SK-N-SH (cell line): Measurements from ENCODE around the gene KLHL41. TPM values are rescaled to one million over a fixed set of nuclear protein-coding genes. Genes with fewer than 3 reads are reported as not detected.

Source experiments
- CTCF ChIA-PET: fragments of 300-600, 350-600 bp; formaldehyde crosslinking; extraction: SDS; loops from one replicate; lab custom pipeline; 2021; lab: Yijun Ruan, JAX
- POLR2A ChIA-PET: fragments of 350-600 bp; sonication (Branson Sonifier 250); formaldehyde crosslinking; extraction: SDS; loops from one replicate; lab custom pipeline; 2020; ENCODE audit warnings: antibody characterized with exemption, inconsistent platforms; lab: Yijun Ruan, JAX
- DNase-seq: peaks from one replicate; pipeline ENCODE4 v3.0.0; 2012
- H2AFZ ChIP-seq: fragments of 200-600 bp; sonication (generic); 2 replicates; pipeline ENCODE4 v1.8.1; 2016; ENCODE audit warnings: antibody characterized with exemption, mild to moderate bottlenecking, low read depth
- H3F3A ChIP-seq: fragments of 200-600 bp; sonication (generic); replicated peaks from 2 replicates; pipeline ENCODE3; 2016; ENCODE audit warnings: antibody characterized with exemption, mild to moderate bottlenecking; ENCODE audit not compliant: insufficient read depth
- H3K27ac ChIP-seq, 2 experiments: fragments of 200-500 bp in 1 of 2; fragments of 200-600 bp in 1 of 2; sonication (Bioruptor generic) in 1 of 2; sonication (generic), shearing (Covaris generic) in 1 of 2; 2 replicates each; pipeline versions ENCODE4 v1.5.1 to v1.6.1; 2014 to 2016; ENCODE audit warnings: low read depth in 2 of 2, inconsistent platforms in 1 of 2, low read length in 1 of 2, mild to moderate bottlenecking in 1 of 2, mixed read lengths in 1 of 2
- H3K27me3 ChIP-seq: fragments of 200-600 bp; sonication (generic), shearing (Covaris generic); 2 replicates; pipeline ENCODE4 v1.6.1; 2016; ENCODE audit warnings: mixed run types; ENCODE audit not compliant: insufficient read depth
- H3K36me3 ChIP-seq, 2 experiments: fragments of 200-500 bp in 1 of 2; fragments of 200-600 bp in 1 of 2; sonication (Bioruptor generic) in 1 of 2; sonication (generic) in 1 of 2; replicated peaks in 1 of 2; 2 replicates each; pipeline versions ENCODE3 to v1.5.1; 2014 to 2016; ENCODE audit warnings: low read length in 1 of 2, mild to moderate bottlenecking in 1 of 2; ENCODE audit not compliant: insufficient read depth in 2 of 2, control insufficient read depth in 1 of 2
- H3K4me1 ChIP-seq, 2 experiments: fragments of 200-500 bp in 1 of 2; fragments of 200-600 bp in 1 of 2; sonication (Bioruptor generic) in 1 of 2; sonication (generic), shearing (Covaris generic) in 1 of 2; 2 replicates each; pipeline versions ENCODE4 v1.5.1 to v1.6.1; 2014 to 2016; ENCODE audit warnings: low read depth in 1 of 2, low read length in 1 of 2, mixed run types in 1 of 2; ENCODE audit not compliant: insufficient read depth in 2 of 2, control insufficient read depth in 1 of 2
- H3K4me2 ChIP-seq: fragments of 200-600 bp; sonication (generic), shearing (Covaris generic); 2 replicates; pipeline ENCODE4 v1.6.1; 2017; ENCODE audit warnings: mixed run types
- H3K4me3 ChIP-seq, 2 experiments: fragments of 200-500 bp in 1 of 2; fragments of 200-600 bp in 1 of 2; sonication (Bioruptor generic) in 1 of 2; sonication (generic), shearing (Covaris generic) in 1 of 2; 2 replicates each; pipeline versions ENCODE4 v1.5.1 to v1.8.1; 2014 to 2016; ENCODE audit warnings: low read depth in 2 of 2, inconsistent platforms in 1 of 2, low read length in 1 of 2, mild to moderate bottlenecking in 1 of 2, mixed read lengths in 1 of 2, moderate library complexity in 1 of 2
- H3K79me2 ChIP-seq: fragments of 200-600 bp; sonication (generic); 2 replicates; pipeline ENCODE4 v1.8.1; 2017; ENCODE audit warnings: mild to moderate bottlenecking; ENCODE audit not compliant: insufficient read depth
- H3K9ac ChIP-seq: fragments of 200-600 bp; sonication (generic); 2 replicates; pipeline ENCODE4 v1.6.1; 2017; ENCODE audit warnings: mixed run types
- H3K9me2 ChIP-seq: fragments of 200-600 bp; sonication (generic); 2 replicates; pipeline ENCODE4 v1.6.1; 2017; ENCODE audit warnings: mixed run types
- H3K9me3 ChIP-seq: fragments of 200-600 bp; sonication (generic); 2 replicates; pipeline ENCODE4 v1.6.1; 2017; ENCODE audit warnings: mixed run types, mild to moderate bottlenecking, moderate library complexity
- H4K20me1 ChIP-seq: fragments of 200-600 bp; sonication (generic); 2 replicates; pipeline ENCODE4 v1.6.1; 2017; ENCODE audit warnings: mild to moderate bottlenecking, mixed run types; ENCODE audit not compliant: insufficient read depth
- CHD2 ChIP-seq: fragments of 150-350 bp; IDR thresholded peaks from 2 replicates; pipeline ENCODE4 v1.6.1; 2018; ENCODE audit warnings: low read length; ENCODE audit not compliant: partially characterized antibody
- ELF1 ChIP-seq: IDR thresholded peaks from 2 replicates; pipeline ENCODE4 v1.4.0; 2012
- EP300 ChIP-seq, 2 experiments: IDR thresholded peaks; 2 replicates each; pipeline versions ENCODE4 v1.4.0 to v1.6.1; 2012; ENCODE audit warnings: borderline replicate concordance in 1 of 2, low read depth in 1 of 2, low read length in 1 of 2
- EZH2phosphoT487 ChIP-seq: fragments of 200-600 bp; sonication (generic); IDR thresholded peaks from 2 replicates; pipeline ENCODE4 v1.6.1; 2017; ENCODE audit warnings: low read depth, mixed run types, mild to moderate bottlenecking, antibody characterized with exemption, moderate library complexity, borderline replicate concordance
- FOXJ3 ChIP-seq: sonication (generic); formaldehyde crosslinking; IDR thresholded peaks from 2 replicates; pipeline ENCODE4 v1.5.1; 2020; ENCODE audit warnings: mild to moderate bottlenecking, missing genetic modification reagents
- GATA2 ChIP-seq: sonication (generic); formaldehyde crosslinking; IDR thresholded peaks from 2 replicates; pipeline ENCODE4 v1.5.0; 2020; ENCODE audit warnings: mild to moderate bottlenecking, missing genetic modification reagents
- MEF2A ChIP-seq: IDR thresholded peaks from 2 replicates; pipeline ENCODE4 v1.4.0; 2012; ENCODE audit warnings: low read depth, borderline replicate concordance
- MXI1 ChIP-seq: IDR thresholded peaks from 2 replicates; pipeline ENCODE4 v1.6.1; 2012; ENCODE audit warnings: mild to moderate bottlenecking, low read depth, low read length, improper control_type of control experiment
- NFIC ChIP-seq: IDR thresholded peaks from 2 replicates; pipeline ENCODE4 v1.4.0; 2012; ENCODE audit warnings: borderline replicate concordance
- NRF1 ChIP-seq: IDR thresholded peaks from 2 replicates; pipeline ENCODE4 v1.6.1; 2012; ENCODE audit warnings: low read depth, mild to moderate bottlenecking, low read length
- POLR2AphosphoS5 ChIP-seq: IDR thresholded peaks from 2 replicates; pipeline ENCODE4 v1.6.1; 2012; ENCODE audit warnings: low read depth, low read length
- RAD21 ChIP-seq: IDR thresholded peaks from 2 replicates; pipeline ENCODE4 v1.6.1; 2012; ENCODE audit warnings: mild to moderate bottlenecking, low read length
- RXRA ChIP-seq: IDR thresholded peaks from 2 replicates; pipeline ENCODE4 v1.4.0; 2012; ENCODE audit warnings: low read depth, mild to moderate bottlenecking, borderline replicate concordance
- TEAD4 ChIP-seq: IDR thresholded peaks from 2 replicates; pipeline ENCODE4 v1.4.0; 2012; ENCODE audit warnings: mild to moderate bottlenecking, borderline replicate concordance; ENCODE audit not compliant: insufficient read depth
- YY1 ChIP-seq: IDR thresholded peaks from 2 replicates; pipeline ENCODE4 v1.4.0; 2012; ENCODE audit warnings: low read depth, mild to moderate bottlenecking
- WGBS: methylation state at CpG from one replicate; pipeline ENCODE4 v1.1.6; 2017; ENCODE audit warnings: low lambda C conversion rate; 5-methylcytosine and 5-hydroxymethylcytosine counted together
- polyA plus RNA-seq, 3 experiments: library from polyadenylated mRNA; depleted of rRNA; stranded (reverse); fragments of >200 nt; gene quantifications; 2 replicates each; pipeline ENCODE4 v1.2.3, GENCODE V29; 2012
- TF ChIP-seq, protein P1 (sequence below): IDR thresholded peaks from 2 replicates; pipeline ENCODE4 v1.4.0; 2012; ENCODE audit warnings: low read depth
- TF ChIP-seq, protein P2 (sequence below): fragments of 150-350 bp; IDR thresholded peaks from 2 replicates; pipeline ENCODE4 v1.6.1; 2017; ENCODE audit warnings: antibody characterized with exemption, low read length, low read depth, borderline replicate concordance
- TF ChIP-seq, protein P3 (sequence below): IDR thresholded peaks from 2 replicates; pipeline ENCODE4 v1.4.0; 2012; ENCODE audit warnings: low read depth, borderline replicate concordance
- TF ChIP-seq, protein P4 (sequence below): fragments of 150-350 bp; IDR thresholded peaks from 2 replicates; pipeline ENCODE4 v1.6.1; 2016; ENCODE audit warnings: mild to moderate bottlenecking, low read depth, low read length
- TF ChIP-seq, protein P5 (sequence below): fragments of 200-600 bp; sonication (generic); IDR thresholded peaks from 2 replicates; pipeline ENCODE4 v1.6.1; 2017; ENCODE audit warnings: antibody characterized with exemption, mild to moderate bottlenecking, moderate library complexity

KLHL41 gene
- polyA plus RNA-seq, 1 of the 3 experiments (the other 2 are of a cell fraction) = 0.26 TPM

DNA sequence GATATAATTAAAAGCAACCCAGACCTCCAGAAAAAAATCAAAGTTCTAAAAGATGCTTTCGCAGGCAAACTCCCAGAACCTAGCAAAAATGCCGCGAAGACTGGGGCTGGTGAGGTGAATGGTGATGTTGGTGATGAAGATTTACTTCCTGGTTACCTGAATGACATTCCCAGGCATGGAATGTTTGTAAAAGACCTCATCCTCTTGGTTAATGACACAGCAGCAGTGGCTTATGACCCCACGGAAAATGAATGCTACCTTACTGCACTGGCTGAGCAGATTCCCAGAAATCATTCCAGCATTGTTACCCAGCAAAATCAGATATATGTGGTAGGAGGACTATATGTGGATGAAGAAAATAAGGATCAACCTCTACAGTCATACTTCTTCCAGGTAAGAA, 994 bp downstream of the KLHL41 start:
- H3F3A ChIP-seq = peaks cover 17% of the 10 kb centered on the region
- H3K36me3 ChIP-seq = no peaks in the 10 kb centered on the region
- no peaks in the 10 kb centered on the region for H4K20me1 ChIP-seq
- no peaks in the 10 kb centered on the region for H3K79me2 ChIP-seq
- H3K4me3 ChIP-seq = no peak overlapping the region
- no peak for DNase-seq
- 0 out of 4 replicates have a peak, but pooled peaks cover 0 to 9% of the 10 kb centered on the region in 2 experiments for H3K4me1 ChIP-seq
- H2AFZ ChIP-seq = no peak overlapping the region
- no peak overlapping the region for H3K27ac ChIP-seq
- ChIA-PET CTCF (no interaction called here), POLR2A (no interaction called here)
- no peak overlapping the region for H3K9ac ChIP-seq
- H3K9me2 ChIP-seq = no peaks in the 10 kb centered on the region
- no peaks in the 10 kb centered on the region for H3K27me3 ChIP-seq
- TF ChIP-seq, protein P1, sequence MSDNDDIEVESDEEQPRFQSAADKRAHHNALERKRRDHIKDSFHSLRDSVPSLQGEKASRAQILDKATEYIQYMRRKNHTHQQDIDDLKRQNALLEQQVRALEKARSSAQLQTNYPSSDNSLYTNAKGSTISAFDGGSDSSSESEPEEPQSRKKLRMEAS = no peak
- TF ChIP-seq YY1 = no peak
- TF ChIP-seq, protein P2, sequence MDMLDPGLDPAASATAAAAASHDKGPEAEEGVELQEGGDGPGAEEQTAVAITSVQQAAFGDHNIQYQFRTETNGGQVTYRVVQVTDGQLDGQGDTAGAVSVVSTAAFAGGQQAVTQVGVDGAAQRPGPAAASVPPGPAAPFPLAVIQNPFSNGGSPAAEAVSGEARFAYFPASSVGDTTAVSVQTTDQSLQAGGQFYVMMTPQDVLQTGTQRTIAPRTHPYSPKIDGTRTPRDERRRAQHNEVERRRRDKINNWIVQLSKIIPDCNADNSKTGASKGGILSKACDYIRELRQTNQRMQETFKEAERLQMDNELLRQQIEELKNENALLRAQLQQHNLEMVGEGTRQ = no peak
- TF ChIP-seq FOXJ3 = no peak
- TF ChIP-seq ELF1 = no peak
- TF ChIP-seq NRF1 = no peak
- no peak for TF ChIP-seq RAD21
- no peak for TF ChIP-seq POLR2AphosphoS5
- TF ChIP-seq, protein P3, sequence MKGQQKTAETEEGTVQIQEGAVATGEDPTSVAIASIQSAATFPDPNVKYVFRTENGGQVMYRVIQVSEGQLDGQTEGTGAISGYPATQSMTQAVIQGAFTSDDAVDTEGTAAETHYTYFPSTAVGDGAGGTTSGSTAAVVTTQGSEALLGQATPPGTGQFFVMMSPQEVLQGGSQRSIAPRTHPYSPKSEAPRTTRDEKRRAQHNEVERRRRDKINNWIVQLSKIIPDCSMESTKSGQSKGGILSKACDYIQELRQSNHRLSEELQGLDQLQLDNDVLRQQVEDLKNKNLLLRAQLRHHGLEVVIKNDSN = no peak
- no peak for TF ChIP-seq EP300 (IDR thresholded peaks at IDR 0.05; ENCODE audit: borderline replicate concordance in 1 of 2, low read depth in 1 of 2, low read length in 1 of 2)
- TF ChIP-seq, protein P4, sequence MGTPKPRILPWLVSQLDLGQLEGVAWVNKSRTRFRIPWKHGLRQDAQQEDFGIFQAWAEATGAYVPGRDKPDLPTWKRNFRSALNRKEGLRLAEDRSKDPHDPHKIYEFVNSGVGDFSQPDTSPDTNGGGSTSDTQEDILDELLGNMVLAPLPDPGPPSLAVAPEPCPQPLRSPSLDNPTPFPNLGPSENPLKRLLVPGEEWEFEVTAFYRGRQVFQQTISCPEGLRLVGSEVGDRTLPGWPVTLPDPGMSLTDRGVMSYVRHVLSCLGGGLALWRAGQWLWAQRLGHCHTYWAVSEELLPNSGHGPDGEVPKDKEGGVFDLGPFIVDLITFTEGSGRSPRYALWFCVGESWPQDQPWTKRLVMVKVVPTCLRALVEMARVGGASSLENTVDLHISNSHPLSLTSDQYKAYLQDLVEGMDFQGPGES = no peak
- no peak for TF ChIP-seq TEAD4
- no peak for TF ChIP-seq MXI1
- no peaks in the 10 kb centered on the region for H3K9me3 ChIP-seq
- WGBS = 100% methylated on average over 4 of the region's 4 CpGs
- H3K4me2 ChIP-seq = no peak overlapping the region

DNA sequence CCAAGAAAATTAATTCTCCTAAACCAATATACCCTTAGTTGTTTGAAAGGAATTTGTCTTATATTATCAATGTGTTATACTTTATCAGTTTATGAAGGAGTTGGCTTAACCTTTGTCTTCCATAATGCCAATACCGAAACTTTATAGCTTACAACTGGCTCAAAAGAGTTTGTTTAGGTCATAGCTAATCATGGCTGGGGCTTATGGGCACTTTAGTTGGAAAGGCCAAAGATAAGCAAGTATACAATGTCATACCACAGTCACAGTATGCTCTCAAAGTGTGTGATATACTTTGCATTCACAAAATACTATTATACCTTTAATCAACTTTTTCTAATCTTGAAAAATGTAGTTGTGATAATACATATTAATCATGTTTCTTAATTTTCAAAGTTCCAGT, 2.3 kb downstream of the KLHL41 start:
- no peak overlapping the region for H2AFZ ChIP-seq
- peaks cover 17% of the 10 kb centered on the region for H3F3A ChIP-seq
- no peaks in the 10 kb centered on the region for H3K36me3 ChIP-seq
- H3K27me3 ChIP-seq = no peaks in the 10 kb centered on the region
- ChIA-PET POLR2A (no interaction called here), CTCF (interaction anchor here (0.6 kb wide), 1 partner anchor 59 kb away, joined by 3 read pairs; no protein-coding TSS in a partner anchor)
- H3K79me2 ChIP-seq = no peaks in the 10 kb centered on the region
- DNase-seq = no peak
- H3K9me3 ChIP-seq = no peaks in the 10 kb centered on the region
- WGBS = 93% methylated on average over 1 of the region's 1 CpG
- H4K20me1 ChIP-seq = no peaks in the 10 kb centered on the region
- no peaks in the 10 kb centered on the region for H3K9me2 ChIP-seq
- 0 out of 4 replicates have a peak, but pooled peaks cover 0 to 9% of the 10 kb centered on the region in 2 experiments for H3K4me1 ChIP-seq
- no peak overlapping the region for H3K4me2 ChIP-seq
- TF ChIP-seq NFIC (no peak), EZH2phosphoT487 (no peak), MEF2A (no peak), GATA2 (CRISPR knock-in tag) (no peak), EP300 (IDR thresholded peaks at IDR 0.05; ENCODE audit: borderline replicate concordance in 1 of 2, low read depth in 1 of 2, low read length in 1 of 2) (no peak), RXRA (no peak), TEAD4 (no peak), CHD2 (no peak)
- TF ChIP-seq, protein P2 = no peak
- TF ChIP-seq, protein P5, sequence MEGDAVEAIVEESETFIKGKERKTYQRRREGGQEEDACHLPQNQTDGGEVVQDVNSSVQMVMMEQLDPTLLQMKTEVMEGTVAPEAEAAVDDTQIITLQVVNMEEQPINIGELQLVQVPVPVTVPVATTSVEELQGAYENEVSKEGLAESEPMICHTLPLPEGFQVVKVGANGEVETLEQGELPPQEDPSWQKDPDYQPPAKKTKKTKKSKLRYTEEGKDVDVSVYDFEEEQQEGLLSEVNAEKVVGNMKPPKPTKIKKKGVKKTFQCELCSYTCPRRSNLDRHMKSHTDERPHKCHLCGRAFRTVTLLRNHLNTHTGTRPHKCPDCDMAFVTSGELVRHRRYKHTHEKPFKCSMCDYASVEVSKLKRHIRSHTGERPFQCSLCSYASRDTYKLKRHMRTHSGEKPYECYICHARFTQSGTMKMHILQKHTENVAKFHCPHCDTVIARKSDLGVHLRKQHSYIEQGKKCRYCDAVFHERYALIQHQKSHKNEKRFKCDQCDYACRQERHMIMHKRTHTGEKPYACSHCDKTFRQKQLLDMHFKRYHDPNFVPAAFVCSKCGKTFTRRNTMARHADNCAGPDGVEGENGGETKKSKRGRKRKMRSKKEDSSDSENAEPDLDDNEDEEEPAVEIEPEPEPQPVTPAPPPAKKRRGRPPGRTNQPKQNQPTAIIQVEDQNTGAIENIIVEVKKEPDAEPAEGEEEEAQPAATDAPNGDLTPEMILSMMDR = no peak
- H3K27ac ChIP-seq = no peak overlapping the region
- H3K9ac ChIP-seq = no peak overlapping the region
- no peak overlapping the region for H3K4me3 ChIP-seq
